T follicular helper cell (primary cell): ENCODE results near the gene NBPF9.
A peak's percentile ranks its signal among the peaks of the same experiment; 100 is the strongest.
"Not testable (repeated sequence)": the region's sequence is repeated elsewhere in the genome, so short reads cannot be mapped to it uniquely, and the experiment has no call there.

Source experiments
- DNase-seq: peaks from one replicate; pipeline ENCODE4 v3.0.0-alpha.2; 2020; ENCODE audit warnings: low read depth
- total RNA-seq, 2 experiments: gene quantifications; one replicate each; lab custom pipeline; 2026; lab: John Stamatoyannopoulos, UW

Gene NBPF9, protein sequence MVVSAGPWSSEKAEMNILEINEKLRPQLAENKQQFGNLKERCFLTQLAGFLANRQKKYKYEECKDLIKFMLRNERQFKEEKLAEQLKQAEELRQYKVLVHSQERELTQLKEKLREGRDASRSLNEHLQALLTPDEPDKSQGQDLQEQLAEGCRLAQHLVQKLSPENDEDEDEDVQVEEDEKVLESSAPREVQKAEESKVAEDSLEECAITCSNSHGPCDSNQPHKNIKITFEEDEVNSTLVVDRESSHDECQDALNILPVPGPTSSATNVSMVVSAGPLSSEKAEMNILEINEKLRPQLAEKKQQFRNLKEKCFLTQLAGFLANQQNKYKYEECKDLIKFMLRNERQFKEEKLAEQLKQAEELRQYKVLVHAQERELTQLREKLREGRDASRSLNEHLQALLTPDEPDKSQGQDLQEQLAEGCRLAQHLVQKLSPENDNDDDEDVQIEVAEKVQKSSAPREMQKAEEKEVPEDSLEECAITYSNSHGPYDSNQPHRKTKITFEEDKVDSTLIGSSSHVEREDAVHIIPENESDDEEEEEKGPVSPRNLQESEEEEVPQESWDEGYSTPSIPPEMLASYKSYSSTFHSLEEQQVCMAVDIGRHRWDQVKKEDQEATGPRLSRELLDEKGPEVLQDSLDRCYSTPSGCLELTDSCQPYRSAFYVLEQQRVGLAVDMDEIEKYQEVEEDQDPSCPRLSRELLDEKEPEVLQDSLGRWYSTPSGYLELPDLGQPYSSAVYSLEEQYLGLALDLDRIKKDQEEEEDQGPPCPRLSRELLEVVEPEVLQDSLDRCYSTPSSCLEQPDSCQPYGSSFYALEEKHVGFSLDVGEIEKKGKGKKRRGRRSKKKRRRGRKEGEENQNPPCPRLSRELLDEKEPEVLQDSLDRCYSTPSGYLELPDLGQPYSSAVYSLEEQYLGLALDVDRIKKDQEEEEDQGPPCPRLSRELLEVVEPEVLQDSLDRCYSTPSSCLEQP (N-terminal part only)
- 19.9 to 33.2 reads per million in 2 experiments for total RNA-seq

DNA sequence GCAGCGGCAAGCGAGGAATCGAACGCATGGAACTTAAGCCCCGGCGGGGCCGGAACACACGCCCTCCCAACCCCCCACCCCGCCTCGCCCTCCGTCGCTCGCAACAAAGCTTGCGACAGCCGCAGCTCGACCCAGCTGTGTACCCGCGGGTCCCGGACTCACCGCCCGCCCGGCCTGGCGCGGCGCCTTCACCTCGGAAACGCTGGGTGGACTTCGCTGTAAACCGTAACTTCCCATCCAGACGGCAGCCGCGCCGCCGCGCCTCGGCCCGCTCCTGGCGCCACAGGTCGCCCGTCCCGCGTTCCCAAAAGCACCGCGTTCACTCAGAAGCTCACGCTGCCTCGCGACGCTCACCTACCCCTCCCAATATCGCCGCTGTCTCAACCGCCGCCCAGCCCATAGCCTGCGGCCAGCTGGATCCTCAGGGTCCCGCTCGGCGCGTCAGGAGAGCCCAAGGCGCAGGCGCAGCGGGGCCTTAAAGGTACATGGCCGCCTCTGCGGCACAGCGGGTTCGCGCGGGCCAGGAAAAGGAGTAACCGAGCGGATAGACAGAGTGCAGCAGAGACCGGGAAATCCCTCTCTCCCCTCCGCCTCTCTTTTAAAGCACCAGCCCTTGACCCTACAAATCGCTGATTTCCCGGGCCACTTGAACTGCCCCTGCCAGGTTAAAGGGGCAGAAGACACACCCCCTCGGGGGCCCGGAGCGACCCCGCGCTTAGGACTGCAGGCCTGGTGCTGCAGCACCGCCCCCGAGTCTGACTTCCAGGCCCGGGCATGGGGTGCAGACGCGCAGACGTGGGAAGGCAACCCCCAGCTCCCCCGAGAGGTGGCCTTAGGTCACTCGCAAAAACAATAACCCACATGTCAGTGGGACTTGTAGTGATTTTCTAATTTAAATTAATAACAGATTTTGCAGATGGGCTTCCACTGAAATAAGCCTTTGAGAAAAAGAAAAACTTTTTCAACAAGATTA lies at the start of gene NBPF9:
Gene NBPF9 (minus strand): TSS at position 443 of the 973 bp plus-strand sequence. CDS start 21,412 bp downstream, outside the sequence.
- peak; percentile 5 for DNase-seq

DNA sequence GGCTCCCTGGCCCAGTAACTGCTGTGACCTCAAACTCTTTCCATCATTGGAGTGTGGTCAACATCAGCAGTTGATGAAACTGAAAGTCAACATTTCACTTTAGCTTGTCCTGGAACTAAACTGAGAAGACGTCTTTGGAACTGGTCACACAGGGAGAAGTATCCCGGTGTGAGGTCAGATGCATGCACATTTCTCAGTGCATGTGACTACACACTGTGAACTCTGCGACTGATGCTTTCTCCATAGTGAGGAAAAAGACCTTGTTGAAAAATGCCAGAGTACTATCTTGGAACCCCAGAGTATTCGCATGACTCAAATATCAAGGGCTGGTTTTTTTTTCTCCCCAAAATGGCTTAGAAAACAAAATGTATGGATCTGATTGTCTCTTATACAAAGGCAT lies 46.6 kb upstream of the NBPF9 start:
- not testable (repeated sequence) for DNase-seq

DNA sequence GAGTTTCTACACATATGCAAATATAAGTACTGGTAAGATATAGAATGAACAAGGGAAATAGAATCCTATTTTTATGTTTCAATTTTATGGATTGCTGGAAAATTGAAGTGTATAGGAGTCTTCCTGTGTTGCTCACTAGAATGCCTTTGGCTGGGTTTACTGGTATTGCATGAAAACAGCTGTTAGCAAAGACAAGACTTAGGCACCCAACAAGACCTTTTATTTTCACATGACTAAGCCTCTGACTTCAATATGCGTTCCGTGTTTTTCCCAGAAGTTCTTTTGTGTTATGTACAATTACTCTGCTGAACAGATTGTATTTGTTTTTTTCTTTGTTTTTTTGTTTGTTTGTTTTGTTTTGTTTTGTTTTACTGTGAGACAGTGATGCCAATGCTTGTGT lies 34.2 kb upstream of the NBPF9 start:
- not testable (repeated sequence) for DNase-seq

DNA sequence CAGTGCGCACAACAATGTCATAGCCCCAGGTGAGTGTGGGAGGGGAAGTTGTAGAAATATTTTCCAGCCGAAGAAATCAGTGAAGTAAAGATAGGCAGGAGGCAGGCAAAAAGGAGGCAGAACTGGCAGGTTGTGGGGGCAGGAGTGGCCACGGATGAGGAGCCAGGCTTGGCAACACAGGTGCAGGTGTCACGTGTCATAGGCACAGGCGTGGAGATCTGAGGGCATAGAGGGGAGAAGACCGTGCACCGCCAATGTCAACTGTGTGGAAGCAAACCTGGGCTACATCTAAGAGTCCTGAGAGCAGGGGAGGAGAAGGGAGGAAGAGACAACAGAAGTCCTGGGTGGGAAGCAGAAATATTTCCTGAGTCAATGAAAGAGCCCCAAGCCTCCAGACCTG lies 27.6 kb upstream of the NBPF9 start:
- not testable (repeated sequence) for DNase-seq

DNA sequence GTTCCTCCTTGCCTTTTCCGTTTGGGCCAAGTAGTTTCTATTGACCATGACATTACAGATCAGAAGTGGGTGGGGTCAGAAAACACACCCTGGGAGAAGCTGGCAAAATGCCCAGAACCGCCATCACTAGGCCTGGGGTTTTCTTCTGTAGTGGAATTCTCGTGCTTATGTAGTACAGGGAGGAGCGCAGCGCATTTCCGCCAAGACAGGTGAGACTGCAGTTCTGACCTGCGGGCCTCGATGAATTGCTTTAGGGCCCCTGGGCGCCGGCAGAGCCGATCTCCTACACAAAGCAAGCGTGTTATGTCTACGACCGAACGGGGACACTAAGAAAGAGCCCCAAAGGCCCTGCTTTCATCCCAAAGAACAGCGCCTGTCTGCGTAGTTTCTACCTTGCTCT lies 25.9 kb upstream of the NBPF9 start:
- not testable (repeated sequence) for DNase-seq

DNA sequence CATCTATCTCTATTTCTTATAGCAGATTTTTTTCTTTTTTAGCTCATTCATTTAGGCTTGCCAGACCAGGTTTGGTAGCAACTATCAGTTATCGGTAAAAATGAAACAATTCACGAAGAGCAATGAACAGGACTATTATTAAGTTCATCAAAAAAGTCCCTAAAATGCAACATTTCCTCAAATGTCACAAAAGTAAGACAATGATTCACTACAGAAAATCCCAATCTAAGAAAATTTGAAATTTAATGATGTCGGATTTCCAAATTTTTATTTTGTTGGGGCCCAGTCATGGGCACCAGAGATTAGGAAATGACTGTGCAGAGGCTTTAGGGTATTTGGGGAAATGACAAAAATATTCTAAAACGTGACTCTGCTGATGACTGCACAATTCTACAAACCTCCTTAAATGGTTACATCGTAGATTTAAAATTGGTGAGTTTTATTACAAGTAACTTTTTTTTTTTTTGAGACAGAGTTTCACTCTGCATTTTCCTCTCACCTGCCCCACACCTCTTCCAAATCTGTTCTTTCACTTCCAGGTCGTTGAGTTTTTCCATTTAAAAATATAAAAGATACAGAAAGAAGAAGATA lies 23.3 kb upstream of the NBPF9 start:
- not testable (repeated sequence) for DNase-seq

DNA sequence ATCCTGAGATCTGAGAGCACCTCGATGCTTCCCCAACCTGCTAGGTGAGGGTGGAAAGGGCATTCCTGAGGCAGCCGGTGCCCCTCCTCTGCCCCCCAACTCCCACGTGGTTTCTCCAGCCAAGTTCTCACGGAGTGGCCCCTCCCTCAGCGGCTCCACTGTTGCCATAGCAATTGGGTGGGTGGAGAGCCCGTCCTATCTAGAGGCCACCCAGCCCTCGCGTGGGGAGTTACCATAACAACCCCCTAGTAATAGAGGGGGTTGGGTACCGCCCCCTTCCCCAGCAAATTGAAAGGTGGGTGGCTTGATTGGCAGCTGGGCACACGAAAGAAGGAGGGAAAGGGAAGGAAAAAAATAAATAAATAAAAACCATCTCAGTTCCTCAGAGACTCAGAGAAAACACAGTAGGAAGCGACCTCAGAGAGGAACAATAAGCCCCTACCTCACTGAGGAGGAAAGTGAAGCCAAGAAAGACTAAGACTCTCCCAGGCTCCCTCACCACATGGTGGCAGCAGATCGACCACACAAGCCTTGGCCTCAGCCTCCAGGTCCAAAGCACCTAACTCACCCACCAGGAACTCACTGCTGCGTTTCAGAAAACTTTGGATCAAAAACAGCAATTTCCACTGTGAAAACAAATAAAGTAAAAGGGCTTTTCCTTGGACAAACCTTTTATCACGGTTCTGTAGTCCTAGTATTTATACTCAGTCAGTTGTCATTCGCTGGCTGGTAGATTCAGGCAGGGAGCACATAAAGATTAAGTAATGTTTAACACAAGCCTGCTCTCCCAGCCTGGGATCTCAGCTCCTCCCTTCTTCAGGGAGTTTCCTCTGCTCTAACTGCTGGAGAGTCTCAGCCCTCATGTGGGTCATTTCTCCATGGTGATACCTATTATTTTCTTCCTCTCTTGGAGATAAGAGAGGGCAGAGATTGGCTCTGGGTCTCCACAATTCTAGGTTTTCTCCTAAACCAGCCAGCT lies 20.9 kb upstream of the NBPF9 start:
- not testable (repeated sequence) for DNase-seq

DNA sequence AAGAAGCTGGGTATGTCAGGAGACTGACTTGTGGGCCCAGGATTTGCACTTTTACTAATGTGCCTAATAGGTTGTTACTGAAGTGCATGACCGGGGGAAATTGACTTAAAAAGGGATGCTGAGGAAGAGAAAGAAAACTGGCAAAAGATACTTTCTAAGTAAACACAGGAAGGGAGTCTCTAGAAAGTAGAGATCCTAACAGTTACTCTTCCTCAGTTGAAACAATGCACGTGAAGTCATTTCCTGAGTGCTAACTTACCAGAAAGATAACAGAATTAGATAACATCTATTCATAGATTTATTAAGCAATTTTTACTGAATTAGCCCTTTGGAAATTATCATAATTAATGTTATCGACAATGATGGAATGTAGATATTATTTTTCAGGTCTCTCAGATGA lies 9.5 kb upstream of the NBPF9 start:
- not testable (repeated sequence) for DNase-seq

DNA sequence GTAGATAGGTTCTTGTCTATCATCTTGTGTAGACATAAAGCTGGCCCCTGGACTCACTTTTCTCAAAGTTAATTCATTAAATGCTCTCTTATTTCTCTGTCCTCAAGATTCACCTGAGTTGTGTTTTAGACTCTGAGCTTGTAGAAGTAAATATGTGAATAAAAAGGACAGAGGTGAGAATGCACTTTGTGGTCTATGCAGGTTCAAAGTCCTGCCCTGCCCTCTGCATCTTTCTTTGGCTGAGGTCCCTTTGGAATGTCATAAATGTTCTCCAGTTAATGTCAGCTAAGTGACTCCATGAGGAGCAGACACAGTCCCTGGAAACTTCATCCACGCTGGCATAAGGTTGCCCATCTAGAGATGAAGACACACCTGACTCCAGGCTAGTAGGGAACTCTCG lies 7.0 kb upstream of the NBPF9 start:
- not testable (repeated sequence) for DNase-seq

DNA sequence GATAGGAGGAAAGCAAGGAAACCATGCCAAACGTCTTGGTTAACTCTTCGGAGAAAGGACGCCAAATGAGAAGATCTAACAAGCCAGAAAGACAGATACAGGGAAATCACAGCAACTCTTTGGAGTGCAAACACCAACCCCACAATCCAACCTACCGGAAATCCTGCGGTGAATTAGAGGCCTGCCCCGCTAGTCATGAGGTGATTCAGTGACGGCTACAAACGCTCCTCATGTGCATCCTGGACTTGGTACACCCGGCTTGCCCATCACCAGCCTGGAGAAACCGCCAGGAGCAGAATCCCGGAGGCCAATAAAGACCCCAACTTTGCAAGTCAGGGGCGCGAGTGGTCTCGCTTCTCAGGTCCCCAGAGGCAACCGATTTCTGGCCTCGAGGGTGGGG lies 777 bp downstream of the NBPF9 start:
- not testable (repeated sequence) for DNase-seq

DNA sequence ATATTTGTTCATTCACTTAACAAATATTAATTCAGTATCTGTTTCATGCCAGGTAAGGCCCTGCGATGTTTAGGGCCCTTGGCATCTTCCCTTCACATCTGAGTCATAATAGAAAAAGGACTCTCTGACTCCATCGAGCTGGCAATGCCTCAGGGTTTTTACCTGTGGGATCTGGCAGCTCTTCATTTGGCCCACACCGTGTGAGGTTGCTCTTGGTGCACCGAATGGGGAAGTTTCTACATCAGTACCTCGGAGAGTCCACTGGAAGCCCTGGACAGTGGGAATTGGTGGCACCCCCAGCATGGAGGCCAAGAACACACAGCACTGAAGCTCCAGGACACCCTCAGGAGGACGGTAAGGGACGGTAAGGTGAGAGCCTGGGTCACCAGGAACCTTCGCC lies 5.1 kb downstream of the NBPF9 start:
- DNase-seq = not testable (repeated sequence)

DNA sequence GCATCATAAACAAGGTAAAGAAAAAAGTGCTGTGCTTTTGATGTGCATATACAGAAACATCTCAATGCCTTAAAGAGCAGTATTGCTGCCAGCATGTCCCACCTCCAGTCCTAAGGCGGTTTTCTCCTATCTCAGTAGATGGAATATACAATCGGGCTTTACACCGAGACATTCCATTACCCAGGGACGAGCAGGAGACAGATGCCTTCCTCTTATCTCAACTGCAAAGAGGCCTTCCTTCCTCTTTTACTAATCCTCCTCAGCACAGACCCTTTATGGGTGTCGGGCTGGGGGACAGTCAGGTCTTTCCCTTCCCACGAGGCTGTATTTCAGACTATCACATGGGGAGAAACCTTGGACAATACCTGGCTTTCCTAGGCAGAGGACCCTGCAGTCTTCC lies 10.2 kb downstream of the NBPF9 start:
- not testable (repeated sequence) for DNase-seq

DNA sequence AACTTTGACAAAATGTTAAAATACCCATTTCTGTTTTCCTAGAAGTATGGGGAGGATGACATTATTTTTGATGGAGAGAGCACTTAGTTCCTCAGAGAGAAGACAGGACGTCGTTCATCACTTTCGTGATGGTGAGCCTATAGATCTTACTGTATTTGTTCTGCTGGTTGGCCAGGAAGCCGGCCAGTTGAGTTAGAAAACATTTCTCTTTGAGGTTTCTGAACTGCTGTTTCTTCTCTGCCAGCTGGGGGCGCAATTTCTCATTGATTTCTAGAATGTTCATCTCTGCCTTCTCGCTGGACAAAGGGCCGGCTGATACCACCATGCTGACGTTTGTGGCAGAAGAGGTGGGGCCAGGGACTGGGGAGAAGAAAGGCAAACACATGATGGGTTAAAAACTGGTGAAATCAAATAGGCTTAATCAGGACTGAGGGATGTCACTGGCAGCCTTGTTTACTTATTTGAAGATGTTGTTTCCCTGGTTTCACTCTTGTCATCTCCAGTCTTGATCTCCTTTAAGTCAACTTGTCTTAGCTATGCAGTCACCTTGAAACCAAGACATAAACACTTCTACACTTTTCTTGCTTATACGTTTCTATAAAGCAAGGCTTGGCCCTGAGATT lies 27.7 kb downstream of the NBPF9 start:
- DNase-seq = not testable (repeated sequence)

DNA sequence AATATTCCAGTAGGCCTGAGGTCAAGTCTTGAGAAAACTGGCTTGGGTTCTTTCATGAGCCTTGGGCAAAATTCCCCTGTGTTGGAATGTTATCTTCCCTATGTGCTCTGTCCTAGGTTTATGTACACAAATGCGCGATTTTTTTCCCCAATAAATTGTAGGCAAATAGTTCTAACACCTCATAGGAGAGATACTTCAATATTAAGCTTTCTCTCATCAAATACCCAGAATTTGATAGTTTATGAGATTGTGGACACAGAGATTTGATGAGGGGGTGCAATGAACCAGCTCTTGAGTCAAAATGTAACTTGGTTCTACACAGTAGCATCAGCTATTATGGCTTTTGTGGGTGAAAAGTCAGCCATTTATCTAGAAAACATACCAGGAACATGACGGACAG lies 38.7 kb downstream of the NBPF9 start:
- not testable (repeated sequence) for DNase-seq

DNA sequence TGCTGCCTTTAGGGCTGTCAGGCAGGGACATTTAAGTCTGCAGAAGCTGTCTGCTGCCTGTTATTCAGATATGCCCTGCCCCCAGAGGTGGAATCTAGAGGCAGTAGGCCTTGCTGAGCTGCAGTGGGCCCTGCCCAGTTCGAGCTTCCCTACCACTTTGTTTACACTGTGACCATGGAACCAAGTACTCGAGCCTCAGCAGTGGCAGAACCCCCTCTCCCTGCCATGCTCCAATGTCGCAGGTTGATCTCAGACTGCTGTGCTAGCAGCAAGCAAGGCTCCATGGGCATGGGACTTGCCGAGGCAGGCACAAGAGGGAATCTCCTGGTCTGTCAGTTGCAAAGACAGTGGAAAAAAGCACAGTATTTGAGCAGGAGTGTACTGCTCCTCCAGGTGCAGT lies 60.3 kb downstream of the NBPF9 start:
- not testable (repeated sequence) for DNase-seq

DNA sequence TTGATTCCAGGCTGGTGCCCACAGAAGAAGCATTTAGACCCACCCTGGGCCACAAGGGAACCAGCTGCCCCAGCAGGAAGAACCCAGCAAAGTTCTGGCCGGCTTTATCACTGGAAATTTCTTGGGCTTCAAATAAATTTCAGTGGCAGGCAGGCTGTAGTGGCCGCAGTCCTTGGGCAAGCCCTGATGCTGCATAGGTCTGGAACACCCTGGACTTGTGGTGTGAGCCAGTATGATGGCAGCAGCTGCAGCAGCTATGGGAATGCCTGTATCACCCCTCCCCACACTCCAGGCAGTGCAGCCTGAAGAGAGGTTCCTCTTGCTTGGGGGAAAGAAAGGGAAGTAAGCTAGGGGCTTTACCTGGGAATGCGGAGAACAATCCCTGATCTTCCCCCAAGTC lies 69.4 kb downstream of the NBPF9 start:
- DNase-seq = not testable (repeated sequence)

DNA sequence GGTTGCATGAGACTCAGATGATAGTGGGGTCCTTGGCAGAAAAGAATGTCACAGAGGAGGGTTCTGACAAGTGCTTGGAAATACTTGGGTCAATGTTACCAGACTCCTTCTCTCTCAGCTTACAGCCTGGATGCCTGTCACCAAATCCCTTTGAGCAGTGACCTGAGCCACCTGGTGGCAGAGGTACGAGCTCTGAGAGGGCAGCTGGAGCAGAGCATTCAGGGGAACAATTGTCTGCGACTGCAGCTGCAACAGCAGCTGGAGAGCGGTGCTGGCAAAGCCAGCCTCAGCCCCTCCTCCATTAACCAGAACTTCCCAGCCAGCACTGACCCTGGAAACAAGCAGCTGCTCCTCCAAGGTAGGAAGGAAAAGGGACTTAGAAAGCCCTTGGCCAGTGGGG lies 79.0 kb downstream of the NBPF9 start:
- DNase-seq = not testable (repeated sequence)

DNA sequence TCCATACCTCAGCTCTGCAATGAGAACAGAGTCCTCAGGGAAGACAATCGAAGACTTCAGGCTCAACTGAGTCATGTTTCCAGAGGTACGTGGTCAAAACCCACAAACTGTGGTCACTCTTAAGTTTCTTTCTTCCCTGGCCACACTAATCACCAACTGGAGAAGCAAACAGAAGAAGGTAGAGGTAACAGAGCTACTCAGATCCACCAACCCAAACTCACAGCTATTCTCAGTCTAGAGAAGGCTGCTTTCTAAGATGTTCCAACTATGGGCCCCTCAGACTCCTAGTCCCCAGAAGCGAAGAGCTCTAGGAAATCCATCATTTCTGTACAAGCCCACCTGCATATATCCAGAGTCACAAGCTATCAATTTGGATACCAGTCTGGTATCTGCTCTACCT lies 84.8 kb downstream of the NBPF9 start:
- not testable (repeated sequence) for DNase-seq

DNA sequence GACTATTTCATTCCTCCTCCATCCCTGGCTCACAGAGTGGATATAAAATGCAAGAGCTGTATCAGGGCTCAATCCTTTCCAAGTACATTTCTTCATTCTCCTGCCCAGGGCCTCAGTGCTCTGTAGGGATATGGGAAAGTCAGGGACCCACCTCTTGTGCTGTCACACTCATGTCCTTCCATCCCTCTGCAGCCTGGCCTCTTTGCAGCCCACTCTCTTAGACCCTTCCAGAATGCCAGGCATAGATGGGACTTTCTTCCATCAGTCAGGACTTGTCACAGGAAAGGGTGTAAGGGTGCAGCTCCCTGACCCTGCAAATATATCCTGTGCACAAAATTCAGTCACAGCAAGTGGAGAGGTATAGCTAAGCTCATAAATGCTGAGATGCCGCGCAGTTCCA lies 86.7 kb downstream of the NBPF9 start:
- DNase-seq = not testable (repeated sequence)
